Measurements from ENCODE around the gene CCDC127.
"Not testable (repeated sequence)": the region's sequence is repeated elsewhere in the genome, so short reads cannot be mapped to it uniquely, and the experiment has no call there.

Gene CCDC127

GRCh38 chr5:174876-175465 lies 43.0 kb downstream of the CCDC127 start:
- in situ Hi-C loops (cut with MboI; ENCODE audit: low sequenced_read_pairs): no loop called here

- in situ Hi-C loops (cut with MboI; ENCODE audit: low sequenced_read_pairs): no loop called here
Observed at GRCh38 chr5:174291-174600, 43.7 kb downstream of the CCDC127 start.

GRCh38 chr5:173392-174290 lies 44.3 kb downstream of the CCDC127 start:
- in situ Hi-C loops (cut with MboI; ENCODE audit: low sequenced_read_pairs): no loop called here

GRCh38 chr5:172841-173251 lies 45.1 kb downstream of the CCDC127 start:
- in situ Hi-C loops (cut with MboI; ENCODE audit: low sequenced_read_pairs): no loop called here

GRCh38 chr5:172421-172820 lies 45.5 kb downstream of the CCDC127 start:
- in situ Hi-C loops (cut with MboI; ENCODE audit: low sequenced_read_pairs): no loop called here

- in situ Hi-C loops (cut with MboI; ENCODE audit: low sequenced_read_pairs): no loop called here
Observed at GRCh38 chr5:171801-172331, 46.1 kb downstream of the CCDC127 start.

- in situ Hi-C loops (cut with MboI; ENCODE audit: low sequenced_read_pairs): no loop called here
Observed at GRCh38 chr5:170971-171800, 46.8 kb downstream of the CCDC127 start.

GRCh38 chr5:169728-170094 lies 48.2 kb downstream of the CCDC127 start:
- in situ Hi-C loops (cut with MboI; ENCODE audit: low sequenced_read_pairs): no loop called here

GRCh38 chr5:169071-169727 lies 48.8 kb downstream of the CCDC127 start:
- in situ Hi-C loops (cut with MboI; ENCODE audit: low sequenced_read_pairs): no loop called here

GRCh38 chr5:167982-168660 lies 49.8 kb downstream of the CCDC127 start:
- in situ Hi-C loops (cut with MboI; ENCODE audit: low sequenced_read_pairs): no loop called here

GRCh38 chr5:167511-167910 lies 50.4 kb downstream of the CCDC127 start:
- in situ Hi-C loops (cut with MboI; ENCODE audit: low sequenced_read_pairs): no loop called here

GRCh38 chr5:166441-167372 lies 51.2 kb downstream of the CCDC127 start:
- in situ Hi-C loops (cut with MboI; ENCODE audit: low sequenced_read_pairs): no loop called here

GRCh38 chr5:164783-165182 lies 53.2 kb downstream of the CCDC127 start:
- in situ Hi-C loops (cut with MboI; ENCODE audit: low sequenced_read_pairs): not testable (repeated sequence)

GRCh38 chr5:164244-164643 lies 53.7 kb downstream of the CCDC127 start:
- in situ Hi-C loops (cut with MboI; ENCODE audit: low sequenced_read_pairs): no loop called here

- in situ Hi-C loops (cut with MboI; ENCODE audit: low sequenced_read_pairs): no loop called here
Observed at GRCh38 chr5:163841-164240, 54.1 kb downstream of the CCDC127 start.

- in situ Hi-C loops (cut with MboI; ENCODE audit: low sequenced_read_pairs): no loop called here
Observed at GRCh38 chr5:163338-163620, 54.7 kb downstream of the CCDC127 start.

- in situ Hi-C loops (cut with MboI; ENCODE audit: low sequenced_read_pairs): no loop called here
Observed at GRCh38 chr5:162565-163337, 55.2 kb downstream of the CCDC127 start.

GRCh38 chr5:162190-162564 lies 55.8 kb downstream of the CCDC127 start:
- in situ Hi-C loops (cut with MboI; ENCODE audit: low sequenced_read_pairs): no loop called here

GRCh38 chr5:161803-162110 lies 56.2 kb downstream of the CCDC127 start:
- in situ Hi-C loops (cut with MboI; ENCODE audit: low sequenced_read_pairs): no loop called here

Measured in HL-60/S4 treated with phorbol 12-myristate 13-acetate at 8.2 ng/mL for 4 days and 3 days (cell line).